Epithelial cell of proximal tubule (primary cell): ENCODE results near the gene RGPD8. TPM values are rescaled to one million over a fixed set of nuclear protein-coding genes. Genes with fewer than 3 reads are reported as not detected.

Experiments
- DNase-seq: peaks from one replicate; pipeline ENCODE4 v3.0.0-alpha.2; 2011; ENCODE audit warnings: low read depth
- H3K4me3 ChIP-seq: 2 replicates; pipeline ENCODE4 v1.5.1; 2011; ENCODE audit warnings: low read depth, mild to moderate bottlenecking, low read length
- CTCF ChIP-seq: conservative IDR thresholded peaks from 2 replicates; pipeline ENCODE4 v1.5.1; 2012; ENCODE audit warnings: low read depth, mild to moderate bottlenecking, low read length
- total RNA-seq: library from RNA; depleted of rRNA; stranded (reverse); fragments of >200 nt; gene quantifications from 2 replicates; pipeline ENCODE4 v1.2.3, GENCODE V29; 2015

RGPD8 gene
- total RNA-seq, 1 donor from 2014 or later = 2.4 TPM

DNA sequence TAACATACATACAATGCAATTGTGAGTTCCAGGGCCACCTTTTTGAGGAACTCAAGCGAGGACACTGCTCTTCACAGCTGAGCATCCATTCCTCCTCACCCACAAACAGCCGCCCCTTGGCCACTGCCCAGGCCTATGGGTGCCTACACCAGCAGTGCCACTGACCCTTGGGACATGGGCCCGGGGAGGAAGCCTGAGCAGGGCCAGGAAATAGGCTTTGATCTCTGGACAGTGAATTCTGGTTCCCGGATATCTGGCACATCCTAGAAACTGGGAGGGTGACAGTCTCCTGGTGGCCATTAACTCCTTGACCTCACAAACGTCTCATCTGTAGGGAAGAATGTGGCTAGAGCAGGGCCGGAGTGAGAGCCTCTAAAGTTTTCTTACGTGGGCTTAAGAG lies 43.0 kb upstream of the RGPD8 start:
- no peak for TF ChIP-seq CTCF
- DNase-seq = no peak
- H3K4me3 ChIP-seq = no peak overlapping the region

GRCh38 chr2:112474844-112475486 lies 41.5 kb upstream of the RGPD8 start:
- TF ChIP-seq CTCF = no peak
- no peak overlapping the region for H3K4me3 ChIP-seq
- DNase-seq = peak; percentile 43

- no peak for DNase-seq
- TF ChIP-seq CTCF = no peak
- no peak overlapping the region for H3K4me3 ChIP-seq
Observed at GRCh38 chr2:112472547-112473263, 39.3 kb upstream of the RGPD8 start.

DNA sequence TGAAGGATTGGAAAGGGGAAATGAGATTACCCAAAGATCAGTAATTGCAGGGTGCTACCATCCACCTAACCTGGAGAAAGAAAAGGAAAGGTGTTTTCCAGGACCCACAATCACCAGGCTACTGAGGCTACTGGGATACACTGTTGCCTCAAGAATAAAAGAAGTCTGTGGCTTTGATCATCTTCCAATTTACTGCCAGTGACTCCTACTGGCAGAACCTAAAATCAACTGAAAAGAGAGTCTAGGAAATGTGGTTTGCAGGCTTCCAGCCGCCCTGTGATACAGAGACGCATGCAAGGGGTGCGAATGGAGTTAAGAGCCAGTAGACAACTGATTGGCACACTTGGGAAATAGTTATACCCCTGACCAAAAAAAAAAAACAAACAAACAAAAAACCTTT lies 31.9 kb upstream of the RGPD8 start:
- no peak for DNase-seq
- TF ChIP-seq CTCF = peak; percentile 41
- H3K4me3 ChIP-seq = no peak overlapping the region

GRCh38 chr2:112463256-112463655 lies 29.8 kb upstream of the RGPD8 start:
- DNase-seq = no peak
- no peak for TF ChIP-seq CTCF
- no peak overlapping the region for H3K4me3 ChIP-seq

GRCh38 chr2:112462178-112462577 lies 28.7 kb upstream of the RGPD8 start:
- TF ChIP-seq CTCF = no peak
- H3K4me3 ChIP-seq = no peak overlapping the region
- DNase-seq = no peak

- H3K4me3 ChIP-seq = no peak overlapping the region
- TF ChIP-seq CTCF = no peak
- no peak for DNase-seq
Observed at GRCh38 chr2:112459372-112459771, 25.9 kb upstream of the RGPD8 start.
